Measurements from ENCODE around the gene SFSWAP. TPM values are rescaled to one million over a fixed set of nuclear protein-coding genes. Genes with fewer than 3 reads are reported as not detected.
"Not testable (repeated sequence)": the region's sequence is repeated elsewhere in the genome, so short reads cannot be mapped to it uniquely, and the experiment has no call there.

SFSWAP gene
- total and polyA plus RNA-seq, 5 donors from 2014 or later, result 14.6 to 105 (median 18.3) TPM

DNA sequence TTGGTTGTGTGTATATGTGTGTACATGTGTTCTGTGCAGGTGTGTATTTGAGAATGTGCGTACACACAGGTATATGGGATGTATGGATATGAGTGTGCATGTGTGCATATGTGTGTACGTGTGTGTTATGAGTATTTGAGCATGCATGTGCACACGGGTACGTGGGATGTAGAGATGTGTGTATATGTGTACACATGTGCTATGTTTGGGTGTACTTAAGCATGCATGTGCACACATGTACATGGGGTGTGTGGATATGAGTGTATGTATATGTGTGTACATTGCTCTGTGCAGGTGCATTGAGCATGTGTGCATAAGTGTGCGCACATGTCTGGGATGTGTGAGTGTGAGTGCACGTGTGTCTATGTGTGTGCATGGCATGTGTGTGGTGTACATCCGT lies 34.3 kb upstream of the SFSWAP start:
- Mint-ChIP-seq H3K9me3 (peaks cover 0 to 11% (median 0%) of the 10 kb centered on the region in 7 donors), H3K27ac (no peak overlapping the region), H3K4me3 (no peak overlapping the region), H3K4me1 (peaks cover 0 to 9% (median 0%) of the 10 kb centered on the region in 4 donors), H3K27me3 (no peaks in the 10 kb centered on the region), H3K36me3 (no peaks in the 10 kb centered on the region)
- no peak for ATAC-seq (ENCODE audit: low read depth in 2 of 2)
- Histone ChIP-seq H3K27me3 (ENCODE audit: control insufficient read depth, insufficient read depth, low read length) (no peaks in the 10 kb centered on the region), H3K4me1 (ENCODE audit: control insufficient read depth, insufficient read depth, low read length, poor library complexity, severe bottlenecking) (no peaks in the 10 kb centered on the region), H3K4me3 (ENCODE audit: low read depth, low read length) (no peak overlapping the region), H3K27ac (ENCODE audit: insufficient read depth, low read length, poor library complexity, severe bottlenecking) (no peak overlapping the region), H3K36me3 (ENCODE audit: control insufficient read depth, insufficient read depth, low read length) (no peaks in the 10 kb centered on the region), H3K9me3 (ENCODE audit: control insufficient read depth in 2 of 2, low read length in 2 of 2) (no peaks in the 10 kb centered on the region)
- DNase-seq, result no peak

DNA sequence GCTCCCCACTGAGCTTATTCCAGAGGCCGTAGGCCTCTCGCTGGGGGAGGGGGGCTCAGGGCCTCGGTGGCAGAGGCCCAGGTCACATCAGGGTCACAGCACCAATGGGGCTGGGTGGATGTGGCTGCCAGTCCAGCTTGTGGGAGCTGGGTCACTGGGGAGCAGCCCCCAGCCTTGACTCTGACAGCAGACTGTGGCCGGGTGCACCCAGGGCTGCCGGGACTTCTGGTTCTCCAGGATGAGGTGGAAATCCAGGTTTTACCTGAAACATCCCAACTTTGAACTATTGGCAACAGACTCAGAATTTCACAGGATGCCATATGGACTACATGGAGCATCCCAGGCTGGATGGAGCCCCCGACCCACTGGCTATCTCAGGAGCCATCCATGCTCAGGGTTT lies 33.8 kb upstream of the SFSWAP start:
- DNase-seq; H3K27me3 ChIP-seq (ENCODE audit: control insufficient read depth, insufficient read depth, low read length); H3K27ac ChIP-seq (ENCODE audit: insufficient read depth, low read length, poor library complexity, severe bottlenecking); H3K4me1 ChIP-seq (ENCODE audit: control insufficient read depth, insufficient read depth, low read length, poor library complexity, severe bottlenecking); H3K4me3 ChIP-seq (ENCODE audit: low read depth, low read length); H3K9me3 ChIP-seq (ENCODE audit: control insufficient read depth in 2 of 2, low read length in 2 of 2); H3K4me3 Mint-ChIP-seq; H3K27ac Mint-ChIP-seq; ATAC-seq (ENCODE audit: low read depth in 2 of 2); H3K36me3 Mint-ChIP-seq; H3K27me3 Mint-ChIP-seq; H3K36me3 ChIP-seq (ENCODE audit: control insufficient read depth, insufficient read depth, low read length): not testable (repeated sequence)
- H3K4me1 Mint-ChIP-seq, result peaks cover 0 to 14% (median 0%) of the 10 kb centered on the region in 4 donors
- peaks cover 0 to 11% (median 0%) of the 10 kb centered on the region in 7 donors for H3K9me3 Mint-ChIP-seq

DNA sequence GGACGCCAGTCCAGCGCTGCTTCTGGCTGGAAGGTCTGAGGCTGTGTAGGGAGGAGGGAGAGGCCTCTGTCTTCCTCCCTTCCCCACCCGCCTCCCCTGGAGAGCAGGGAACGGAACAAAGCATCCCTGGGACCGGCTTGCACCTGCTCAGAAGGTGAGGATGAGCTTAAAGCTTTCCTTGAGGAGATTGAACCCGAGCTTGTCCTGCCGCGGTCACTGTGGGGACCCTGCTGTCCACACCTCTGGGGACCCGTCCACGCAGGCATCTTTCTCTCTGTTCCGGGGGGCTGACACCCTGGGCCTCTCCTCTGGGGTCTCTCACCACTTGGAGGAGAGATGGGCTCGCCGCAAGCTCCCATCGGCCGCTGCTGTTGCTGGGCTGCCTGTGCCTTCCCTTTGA lies 33.2 kb upstream of the SFSWAP start:
- peaks cover 3% of the 10 kb centered on the region for H3K4me1 ChIP-seq (ENCODE audit: control insufficient read depth, insufficient read depth, low read length, poor library complexity, severe bottlenecking)
- no peaks in the 10 kb centered on the region for H3K27me3 Mint-ChIP-seq
- H3K27ac Mint-ChIP-seq, result no peak overlapping the region
- H3K27ac ChIP-seq (ENCODE audit: insufficient read depth, low read length, poor library complexity, severe bottlenecking), result no peak overlapping the region
- H3K36me3 ChIP-seq (ENCODE audit: control insufficient read depth, insufficient read depth, low read length), result no peaks in the 10 kb centered on the region
- ATAC-seq (ENCODE audit: low read depth in 2 of 2), result no peak
- no peaks in the 10 kb centered on the region for H3K27me3 ChIP-seq (ENCODE audit: control insufficient read depth, insufficient read depth, low read length)
- peaks cover 0 to 11% (median 0%) of the 10 kb centered on the region in 7 donors for H3K9me3 Mint-ChIP-seq
- H3K4me1 Mint-ChIP-seq, result peaks cover 0 to 17% (median 0%) of the 10 kb centered on the region in 4 donors
- no peak overlapping the region for H3K4me3 Mint-ChIP-seq
- DNase-seq, result no peak
- H3K36me3 Mint-ChIP-seq, result no peaks in the 10 kb centered on the region
- no peak overlapping the region for H3K4me3 ChIP-seq (ENCODE audit: low read depth, low read length)
- H3K9me3 ChIP-seq (ENCODE audit: control insufficient read depth in 2 of 2, low read length in 2 of 2), result no peaks in the 10 kb centered on the region

DNA sequence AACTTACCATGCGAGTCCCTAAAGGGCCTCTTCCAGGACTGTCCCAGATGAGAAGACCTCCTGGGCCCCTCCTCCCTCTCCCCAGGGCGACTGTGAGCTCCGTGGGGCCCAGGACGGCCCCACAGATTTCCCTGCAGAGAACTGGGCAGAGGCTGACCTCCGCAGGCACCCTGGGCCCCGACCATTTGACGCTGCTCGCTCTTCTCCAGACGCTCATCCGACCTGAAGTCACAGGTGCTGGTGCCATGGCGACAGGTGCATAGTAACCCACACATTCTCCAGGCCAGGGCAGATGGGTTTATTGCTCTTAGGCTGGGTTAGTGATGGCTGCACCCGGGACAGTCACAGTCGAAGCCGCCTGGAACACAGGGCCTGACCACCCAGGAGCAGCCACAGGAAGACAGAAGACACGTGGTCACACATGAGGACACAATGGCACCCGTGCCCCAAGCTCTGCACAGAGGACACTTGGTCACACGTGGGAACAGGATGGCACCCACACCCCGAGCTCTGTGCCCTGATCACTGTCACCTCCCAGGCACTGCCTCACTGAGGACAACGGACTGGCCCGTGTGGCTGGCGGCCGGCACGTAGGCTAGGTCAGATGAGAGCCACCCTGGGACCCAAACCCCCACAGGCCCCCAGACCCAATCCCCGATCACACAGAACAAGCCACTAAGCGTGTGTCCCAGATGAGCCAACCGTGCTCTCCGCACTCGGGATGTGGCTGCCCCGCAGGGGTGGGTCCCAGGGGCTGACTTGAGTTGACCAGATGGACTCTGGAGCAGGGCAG lies 32.3 kb upstream of the SFSWAP start:
- not testable (repeated sequence) for H3K4me3 ChIP-seq (ENCODE audit: low read depth, low read length); H3K36me3 Mint-ChIP-seq; H3K27me3 Mint-ChIP-seq; H3K27me3 ChIP-seq (ENCODE audit: control insufficient read depth, insufficient read depth, low read length); H3K27ac Mint-ChIP-seq; H3K9me3 Mint-ChIP-seq; H3K9me3 ChIP-seq (ENCODE audit: control insufficient read depth in 2 of 2, low read length in 2 of 2); H3K36me3 ChIP-seq (ENCODE audit: control insufficient read depth, insufficient read depth, low read length); DNase-seq; ATAC-seq (ENCODE audit: low read depth in 2 of 2); H3K4me3 Mint-ChIP-seq; H3K4me1 ChIP-seq (ENCODE audit: control insufficient read depth, insufficient read depth, low read length, poor library complexity, severe bottlenecking); H3K27ac ChIP-seq (ENCODE audit: insufficient read depth, low read length, poor library complexity, severe bottlenecking)
- H3K4me1 Mint-ChIP-seq, result peaks cover 0 to 21% (median 3%) of the 10 kb centered on the region in 4 donors

DNA sequence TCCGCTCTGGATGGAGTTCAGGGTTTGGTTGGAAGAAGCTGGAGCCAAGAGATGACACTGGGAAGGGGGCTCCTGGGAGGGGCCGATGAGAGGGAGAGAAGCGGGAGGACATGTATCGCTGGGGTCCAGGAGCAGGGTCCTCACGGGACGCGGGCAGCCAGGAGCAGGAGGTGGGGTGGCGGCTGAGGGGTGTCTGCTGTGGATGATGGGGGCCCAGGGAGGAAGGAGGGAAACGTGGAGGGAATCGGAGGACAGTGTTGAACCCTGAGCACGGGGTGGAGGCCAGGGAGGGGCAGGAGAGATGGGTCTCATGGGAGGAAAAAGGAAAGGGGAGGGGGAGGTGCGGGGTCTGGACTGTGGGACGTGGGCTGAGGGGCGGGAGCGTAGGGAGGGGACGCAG lies 31.7 kb upstream of the SFSWAP start:
- not testable (repeated sequence) for H3K27me3 ChIP-seq (ENCODE audit: control insufficient read depth, insufficient read depth, low read length); H3K27ac ChIP-seq (ENCODE audit: insufficient read depth, low read length, poor library complexity, severe bottlenecking); H3K27me3 Mint-ChIP-seq; H3K4me3 ChIP-seq (ENCODE audit: low read depth, low read length); H3K36me3 ChIP-seq (ENCODE audit: control insufficient read depth, insufficient read depth, low read length); H3K4me3 Mint-ChIP-seq; H3K9me3 Mint-ChIP-seq; H3K9me3 ChIP-seq (ENCODE audit: control insufficient read depth in 2 of 2, low read length in 2 of 2); H3K36me3 Mint-ChIP-seq; ATAC-seq (ENCODE audit: low read depth in 2 of 2); H3K4me1 ChIP-seq (ENCODE audit: control insufficient read depth, insufficient read depth, low read length, poor library complexity, severe bottlenecking); DNase-seq
- Mint-ChIP-seq H3K27ac (peak overlapping the region in 1 of 3 donors; percentile 31), H3K4me1 (peaks cover 0 to 21% (median 3%) of the 10 kb centered on the region in 4 donors)

DNA sequence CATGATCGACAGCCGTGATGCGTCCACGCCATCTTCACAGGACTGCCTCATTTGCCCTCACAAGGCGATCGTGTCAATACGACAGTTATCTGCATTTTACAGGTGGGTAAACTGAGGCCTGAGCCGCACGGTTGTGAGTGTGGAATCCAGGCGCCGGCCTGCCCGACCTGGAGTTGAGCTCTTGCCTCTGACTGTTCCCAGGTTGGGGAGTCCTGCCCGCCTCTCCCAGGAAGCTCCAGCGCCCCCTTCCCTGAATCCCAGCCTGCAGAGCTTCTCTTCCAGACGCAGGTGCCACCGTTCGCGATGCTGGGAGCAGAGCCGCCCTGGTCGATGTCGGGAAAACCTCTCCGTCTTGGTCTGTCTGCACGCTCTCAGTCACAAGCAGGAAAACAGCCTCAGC lies 31.1 kb upstream of the SFSWAP start:
- H3K9me3 ChIP-seq (ENCODE audit: control insufficient read depth in 2 of 2, low read length in 2 of 2); H3K36me3 ChIP-seq (ENCODE audit: control insufficient read depth, insufficient read depth, low read length); H3K27me3 Mint-ChIP-seq; H3K9me3 Mint-ChIP-seq; ATAC-seq (ENCODE audit: low read depth in 2 of 2); H3K27me3 ChIP-seq (ENCODE audit: control insufficient read depth, insufficient read depth, low read length); H3K36me3 Mint-ChIP-seq; H3K4me3 ChIP-seq (ENCODE audit: low read depth, low read length); H3K4me1 ChIP-seq (ENCODE audit: control insufficient read depth, insufficient read depth, low read length, poor library complexity, severe bottlenecking); DNase-seq; H3K4me3 Mint-ChIP-seq; H3K27ac Mint-ChIP-seq; H3K27ac ChIP-seq (ENCODE audit: insufficient read depth, low read length, poor library complexity, severe bottlenecking): not testable (repeated sequence)
- H3K4me1 Mint-ChIP-seq, result peaks cover 0 to 21% (median 3%) of the 10 kb centered on the region in 4 donors

DNA sequence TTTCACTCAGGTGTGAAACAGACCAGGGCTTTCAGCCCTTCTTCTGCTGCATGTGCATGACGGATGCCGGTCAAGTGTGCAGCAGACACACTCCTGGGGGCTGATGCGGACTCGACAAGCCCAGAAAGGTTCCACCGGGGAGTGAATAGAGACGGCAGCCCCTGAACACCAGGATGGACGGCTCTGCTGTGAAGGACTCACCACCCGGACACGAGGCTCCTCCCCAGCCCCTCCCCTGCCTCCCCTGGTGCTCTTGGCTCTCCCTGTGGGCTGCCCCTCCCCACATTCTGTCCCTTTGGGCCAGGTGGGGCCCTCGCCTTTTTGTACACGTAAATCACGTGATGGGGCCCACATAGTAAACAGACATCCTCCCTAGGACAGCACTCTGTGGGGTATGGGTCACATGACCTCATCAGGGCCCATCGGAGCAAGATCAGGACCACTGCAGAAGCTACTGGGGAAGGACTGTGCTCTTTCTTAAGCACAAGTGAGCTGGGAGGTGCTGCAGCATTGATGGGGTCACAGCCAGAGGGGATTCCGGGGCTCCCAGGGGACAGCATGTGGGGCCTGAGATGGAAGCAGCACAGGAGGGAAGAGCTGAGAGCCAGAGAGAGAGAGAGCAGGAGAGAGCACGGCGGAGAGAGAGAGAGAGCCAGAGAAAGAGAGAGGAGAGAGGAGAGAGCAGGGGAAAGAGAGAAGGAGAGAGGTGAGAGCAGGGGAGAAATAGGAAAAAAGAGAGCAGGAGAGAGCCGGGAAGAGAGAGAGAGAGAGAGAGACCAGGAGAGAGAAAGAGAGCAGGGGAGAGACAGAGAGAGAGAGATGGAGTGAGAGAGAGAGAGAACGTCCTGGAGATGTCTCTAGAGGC lies 30.3 kb upstream of the SFSWAP start:
- H3K9me3 Mint-ChIP-seq; H3K27me3 ChIP-seq (ENCODE audit: control insufficient read depth, insufficient read depth, low read length); ATAC-seq (ENCODE audit: low read depth in 2 of 2); H3K9me3 ChIP-seq (ENCODE audit: control insufficient read depth in 2 of 2, low read length in 2 of 2); H3K4me1 ChIP-seq (ENCODE audit: control insufficient read depth, insufficient read depth, low read length, poor library complexity, severe bottlenecking); H3K4me3 ChIP-seq (ENCODE audit: low read depth, low read length); H3K27me3 Mint-ChIP-seq; H3K36me3 Mint-ChIP-seq; DNase-seq; H3K27ac ChIP-seq (ENCODE audit: insufficient read depth, low read length, poor library complexity, severe bottlenecking); H3K36me3 ChIP-seq (ENCODE audit: control insufficient read depth, insufficient read depth, low read length): not testable (repeated sequence)
- Mint-ChIP-seq H3K4me3 (peak overlapping the region in 1 of 4 donors; percentile 38), H3K4me1 (peaks cover 0 to 21% (median 3%) of the 10 kb centered on the region in 4 donors), H3K27ac (peak overlapping the region in 1 of 3 donors; percentile 61)

Data from CD4-positive, CD25-positive, alpha-beta regulatory T cell (primary cell).